H1 (cell line): ENCODE results near the gene ST6GALNAC4. TPM values are rescaled to one million over a fixed set of nuclear protein-coding genes. Genes with fewer than 3 reads are reported as not detected.

ENCODE experiments used
- ATF2 ChIP-seq: IDR thresholded peaks from 2 replicates; pipeline ENCODE4 v1.6.1; 2012; ENCODE audit warnings: low read length, inconsistent platforms
- EP300 ChIP-seq, 2 experiments: IDR thresholded peaks; 1 replicate in 1 of 2; 2 replicates in 1 of 2; pipeline ENCODE4 v1.6.1; 2011 to 2012; ENCODE audit warnings: low read depth in 2 of 2, low read length in 2 of 2, mild to moderate bottlenecking in 2 of 2, borderline replicate concordance in 1 of 2, inconsistent platforms in 1 of 2, moderate library complexity in 1 of 2
- polyA plus RNA-seq, 7 experiments: library from polyadenylated mRNA; depleted of rRNA in 3 of 7; stranded (reverse) in 5 of 7; unstranded in 2 of 7; fragments of >200 nt in 5 of 7; fragments of 200-250 nt in 2 of 7; gene quantifications; 1 replicate in 5 of 7; 2 replicates in 1 of 7; 4 replicates in 1 of 7; pipeline versions ENCODE4 v1.2.1 to v1.2.3, GENCODE V29; 2011 to 2013; ENCODE audit warnings: missing spikeins in 2 of 7, mixed read lengths in 2 of 7
- total RNA-seq: library from RNA; stranded (reverse); fragmentation: NEBNext Ultra II Directional; extraction: Animal tissue kit (Norgen Biotek cat#: 25700); gene quantifications from 2 replicates; pipeline ENCODE4 v1.2.1, GENCODE V29; 2021

ST6GALNAC4 gene
- total and polyA plus RNA-seq, 2 of the 8 experiments (the other 6 are each of a cell fraction or from before 2014, with no cell fraction given): 21.8 to 34.1 TPM

DNA sequence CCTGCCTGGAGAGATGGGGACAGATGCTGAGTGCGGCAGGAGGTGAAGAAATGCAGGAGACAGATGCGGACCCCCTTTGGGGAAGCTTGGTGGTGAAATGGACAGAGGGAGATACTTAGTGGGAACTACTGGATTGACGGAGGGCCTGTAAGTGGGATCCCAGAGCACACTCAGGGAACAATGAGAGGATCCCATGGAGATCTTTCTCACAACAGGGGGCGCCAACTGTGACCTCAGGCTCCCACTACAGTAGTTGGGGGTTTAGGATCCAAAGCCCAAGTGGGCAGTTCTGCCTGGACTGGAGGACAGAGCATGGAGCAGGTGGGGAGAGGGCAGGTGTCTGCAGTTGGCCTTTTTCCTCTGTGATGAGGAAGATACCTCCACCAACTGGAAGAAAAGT lies 17.4 kb upstream of the ST6GALNAC4 start (continued):
- TF ChIP-seq EP300 (IDR thresholded peaks at IDR 0.05; ENCODE audit: borderline replicate concordance in 1 of 2, low read depth in 2 of 2, low read length in 2 of 2) (no peak), ATF2 (no peak)
